WTC11 (cell line): ENCODE data around the gene SLC19A1. TPM values are rescaled to one million over a fixed set of nuclear protein-coding genes. Genes with fewer than 3 reads are reported as not detected.
"Not testable (repeated sequence)": the region's sequence is repeated elsewhere in the genome, so short reads cannot be mapped to it uniquely, and the experiment has no call there.

Source experiments
- ATAC-seq: fragments of 200-7000 bp; cut with Tn5 transposase; 2 replicates; pipeline ENCODE4 v1.10.0; 2021; ENCODE audit warnings: mild to moderate bottlenecking, moderate library complexity
- CTCF ChIA-PET: fragments of 300-600 bp; sonication (Branson Sonifier 250); formaldehyde crosslinking; loops from one replicate; lab custom pipeline; 2021; ENCODE audit warnings: antibody characterized with exemption; lab: Charles Lee
- POLR2A ChIA-PET: fragments of 350-600 bp; sonication (Branson Sonifier 250); formaldehyde crosslinking; loops from one replicate; lab custom pipeline; 2021; ENCODE audit warnings: antibody characterized with exemption; lab: Charles Lee
- DNase-seq: peaks from one replicate; pipeline ENCODE4 v3.0.0; 2021; ENCODE audit warnings: low spot score
- H3K27ac Mint-ChIP-seq: 2 replicates; pipeline ENCODE4 v1.8.0; 2021; ENCODE audit warnings: mixed read lengths
- H3K27me3 Mint-ChIP-seq: 2 replicates; pipeline ENCODE4 v1.8.0; 2021; ENCODE audit warnings: low read depth, mild to moderate bottlenecking, moderate library complexity, mixed read lengths
- H3K36me3 Mint-ChIP-seq: 2 replicates; pipeline ENCODE4 v1.8.0; 2021; ENCODE audit warnings: mixed read lengths
- H3K4me1 Mint-ChIP-seq: 2 replicates; pipeline ENCODE4 v1.8.0; 2022; ENCODE audit warnings: mixed read lengths
- H3K4me3 Mint-ChIP-seq: 2 replicates; pipeline ENCODE4 v1.8.0; 2021; ENCODE audit warnings: mild to moderate bottlenecking, moderate library complexity, mixed read lengths
- H3K9me3 Mint-ChIP-seq: 2 replicates; pipeline ENCODE4 v1.8.0; 2021; ENCODE audit warnings: mixed read lengths
- ATF1 ChIP-seq: sonication (generic); formaldehyde crosslinking; IDR thresholded peaks from 2 replicates; pipeline ENCODE4 v1.8.1; 2023; ENCODE audit warnings: mild to moderate bottlenecking, moderate library complexity, missing genetic modification reagents
- ELF4 ChIP-seq: sonication (generic); formaldehyde crosslinking; IDR thresholded peaks from 2 replicates; pipeline ENCODE4 v1.8.1; 2022; ENCODE audit warnings: low read depth, mild to moderate bottlenecking, moderate library complexity, missing genetic modification reagents
- ETV6 ChIP-seq: sonication (generic); formaldehyde crosslinking; IDR thresholded peaks from 2 replicates; pipeline ENCODE4 v1.8.1; 2022; ENCODE audit warnings: mild to moderate bottlenecking, missing genetic modification reagents
- GABPB1 ChIP-seq: sonication (generic); formaldehyde crosslinking; IDR thresholded peaks from 2 replicates; pipeline ENCODE4 v1.8.1; 2023; ENCODE audit warnings: mild to moderate bottlenecking, missing genetic modification reagents
- HMGA2 ChIP-seq: fragments of 250-450 bp; sonication (Bioruptor Pico); IDR thresholded peaks from 2 replicates; pipeline ENCODE4 v1.4.0; 2021; ENCODE audit warnings: mild to moderate bottlenecking, moderate library complexity
- NFYB ChIP-seq: sonication (generic); formaldehyde crosslinking; conservative IDR thresholded peaks from 2 replicates; pipeline ENCODE4 v1.8.0; 2022; ENCODE audit warnings: low read depth, missing genetic modification reagents
- NR1H2 ChIP-seq: sonication (generic); formaldehyde crosslinking; IDR thresholded peaks from 2 replicates; pipeline ENCODE4 v1.9.0; 2021; ENCODE audit warnings: mild to moderate bottlenecking, moderate library complexity, missing genetic modification reagents
- NR3C1 ChIP-seq: sonication (generic); formaldehyde crosslinking; conservative IDR thresholded peaks from 2 replicates; pipeline ENCODE4 v1.8.1; 2023; ENCODE audit warnings: low read depth, mild to moderate bottlenecking, missing genetic modification reagents
- PRDM15 ChIP-seq: sonication (generic); formaldehyde crosslinking; IDR thresholded peaks from 2 replicates; pipeline ENCODE4 v1.8.0; 2022; ENCODE audit warnings: missing genetic modification reagents
- RELA ChIP-seq: sonication (generic); formaldehyde crosslinking; IDR thresholded peaks from 2 replicates; pipeline ENCODE4 v1.8.1; 2022; ENCODE audit warnings: missing genetic modification reagents, mild to moderate bottlenecking, borderline replicate concordance
- RORB ChIP-seq: fragments of 250-450 bp; sonication (Bioruptor Pico); IDR thresholded peaks from 2 replicates; pipeline ENCODE4 v1.9.0; 2021; ENCODE audit warnings: mild to moderate bottlenecking
- TEAD1 ChIP-seq: sonication (generic); formaldehyde crosslinking; IDR thresholded peaks from 2 replicates; pipeline ENCODE4 v1.8.0; 2022; ENCODE audit warnings: mild to moderate bottlenecking, missing genetic modification reagents
- ZNF138 ChIP-seq: sonication (generic); formaldehyde crosslinking; conservative IDR thresholded peaks from 2 replicates; pipeline ENCODE4 v1.8.1; 2022; ENCODE audit warnings: mild to moderate bottlenecking, moderate library complexity, missing genetic modification reagents
- ZNF263 ChIP-seq: sonication (generic); formaldehyde crosslinking; IDR thresholded peaks from 2 replicates; pipeline ENCODE4 v1.8.1; 2022; ENCODE audit warnings: low read depth, mild to moderate bottlenecking, moderate library complexity, missing genetic modification reagents
- ZNF396 ChIP-seq: fragments of 250-450 bp; sonication (Bioruptor Pico); IDR thresholded peaks from 2 replicates; pipeline ENCODE4 v1.8.0; 2021; ENCODE audit warnings: mild to moderate bottlenecking, moderate library complexity, borderline replicate concordance
- ZNF425 ChIP-seq: fragments of 250-450 bp; sonication (Bioruptor Pico); conservative IDR thresholded peaks from 2 replicates; pipeline ENCODE4 v1.9.0; 2021; ENCODE audit warnings: mild to moderate bottlenecking
- ZNF532 ChIP-seq: fragments of 250-450 bp; sonication (Bioruptor Pico); IDR thresholded peaks from 2 replicates; pipeline ENCODE4 v1.9.0; 2021; ENCODE audit warnings: mild to moderate bottlenecking, borderline replicate concordance
- ZNF671 ChIP-seq: fragments of 250-450 bp; sonication (Bioruptor Pico); IDR thresholded peaks from 2 replicates; pipeline ENCODE4 v1.8.0; 2021; ENCODE audit warnings: mild to moderate bottlenecking
- total RNA-seq: library from RNA; stranded (reverse); gene quantifications from 3 replicates; pipeline ENCODE4 v1.2.3, GENCODE V29; 2021
- TF ChIP-seq, protein P1 (sequence below): sonication (generic); formaldehyde crosslinking; conservative IDR thresholded peaks from 2 replicates; pipeline ENCODE4 v1.8.1; 2022; ENCODE audit warnings: mild to moderate bottlenecking, missing genetic modification reagents

The SLC19A1 gene
- total RNA-seq, 1 experiment from 2014 or later: 29.8 TPM

DNA sequence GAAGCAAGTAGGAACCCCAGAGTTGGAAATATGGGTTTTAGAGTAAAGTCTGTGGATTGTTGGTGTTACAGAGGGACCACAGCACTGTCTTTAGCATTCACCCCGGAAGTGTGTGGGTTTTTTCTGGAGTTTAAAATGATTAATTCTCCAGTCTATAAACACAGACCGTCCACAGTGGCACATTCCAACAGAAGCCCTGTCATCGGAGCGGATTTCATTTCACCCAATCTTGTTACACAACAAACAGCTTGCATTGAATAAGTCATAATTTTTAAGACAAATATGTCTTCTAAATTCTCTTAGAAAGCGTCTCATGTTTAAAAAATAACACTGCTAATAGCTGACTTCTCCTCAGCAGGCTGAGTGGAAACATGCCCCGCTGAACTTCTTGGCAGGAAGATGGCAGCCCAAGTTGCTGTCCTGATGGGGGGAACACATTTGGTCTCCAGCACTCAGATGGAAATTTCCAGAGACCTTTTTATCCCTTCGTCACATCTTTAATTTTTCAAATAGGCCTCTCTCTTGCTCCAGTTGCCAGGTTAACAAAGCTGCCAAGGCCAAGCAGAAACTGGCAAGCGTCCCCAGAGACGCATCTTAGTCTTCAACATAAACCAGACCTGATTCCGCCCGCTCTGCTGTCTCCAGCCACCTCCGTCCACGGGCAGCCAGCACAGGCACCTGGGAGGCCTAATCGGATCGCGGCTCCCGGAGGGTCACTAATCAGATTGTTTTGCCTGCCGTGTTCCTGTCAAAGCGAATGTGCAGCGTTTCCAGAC lies 28.8 kb upstream of the SLC19A1 start:
- ATAC-seq (no peak), DNase-seq (no peak)
- H3K4me1 Mint-ChIP-seq: no peaks in the 10 kb centered on the region
- POLR2A ChIA-PET: interaction anchor here (0.6 kb wide), 1 partner anchor 846 kb away, joined by 6 read pairs; no protein-coding TSS in a partner anchor
- CTCF ChIA-PET: no interaction called here
- TF ChIP-seq RORB (CRISPR knock-in tag) (no peak), ATF1 (CRISPR knock-in tag) (no peak), NFYB (CRISPR knock-in tag) (no peak), ZNF396 (CRISPR knock-in tag) (no peak), ETV6 (CRISPR knock-in tag) (no peak), NR1H2 (no peak), HMGA2 (no peak), ZNF138 (CRISPR knock-in tag) (no peak)
- no peak overlapping the region for H3K4me3 Mint-ChIP-seq
- no peak overlapping the region for H3K27ac Mint-ChIP-seq
- peaks cover 6% of the 10 kb centered on the region; the same call in 1 of the 2 replicates for H3K27me3 Mint-ChIP-seq
- H3K36me3 Mint-ChIP-seq: no peaks in the 10 kb centered on the region
- H3K9me3 Mint-ChIP-seq: no peaks in the 10 kb centered on the region

DNA sequence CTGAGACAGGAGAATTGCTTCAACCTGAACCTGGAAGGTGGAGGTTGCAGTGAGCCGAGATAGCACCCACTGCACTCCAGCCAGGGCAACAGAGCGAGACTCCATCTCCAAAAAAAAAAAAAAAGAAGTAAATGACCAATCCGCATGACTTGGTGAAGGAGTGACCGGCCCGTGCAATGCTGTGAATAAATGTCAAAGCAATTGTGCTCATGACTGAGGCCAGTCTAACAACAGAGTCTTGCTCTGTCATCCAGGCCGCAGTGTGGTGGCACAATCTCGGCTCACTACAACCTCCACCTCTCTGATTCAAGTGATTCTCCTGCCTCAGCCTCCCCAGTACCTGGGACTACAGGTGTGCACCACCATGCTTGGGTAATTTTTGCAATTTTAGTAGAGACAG lies 27.8 kb upstream of the SLC19A1 start:
- Mint-ChIP-seq H3K36me3 (no peaks in the 10 kb centered on the region), H3K27ac (no peak overlapping the region), H3K27me3 (peaks cover 6% of the 10 kb centered on the region; the same call in 1 of the 2 replicates), H3K9me3 (no peaks in the 10 kb centered on the region), H3K4me1 (no peaks in the 10 kb centered on the region), H3K4me3 (no peak overlapping the region)
- CTCF ChIA-PET: no interaction called here
- TF ChIP-seq ZNF671: no peak
- TF ChIP-seq TEAD1 (CRISPR knock-in tag): no peak
- TF ChIP-seq RELA (CRISPR knock-in tag): no peak
- TF ChIP-seq ZNF425: no peak
- TF ChIP-seq, protein P1, sequence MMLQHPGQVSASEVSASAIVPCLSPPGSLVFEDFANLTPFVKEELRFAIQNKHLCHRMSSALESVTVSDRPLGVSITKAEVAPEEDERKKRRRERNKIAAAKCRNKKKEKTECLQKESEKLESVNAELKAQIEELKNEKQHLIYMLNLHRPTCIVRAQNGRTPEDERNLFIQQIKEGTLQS (CRISPR knock-in tag): no peak
- TF ChIP-seq PRDM15: no peak
- no peak for DNase-seq
- ATAC-seq: no peak
- POLR2A ChIA-PET: no interaction called here

DNA sequence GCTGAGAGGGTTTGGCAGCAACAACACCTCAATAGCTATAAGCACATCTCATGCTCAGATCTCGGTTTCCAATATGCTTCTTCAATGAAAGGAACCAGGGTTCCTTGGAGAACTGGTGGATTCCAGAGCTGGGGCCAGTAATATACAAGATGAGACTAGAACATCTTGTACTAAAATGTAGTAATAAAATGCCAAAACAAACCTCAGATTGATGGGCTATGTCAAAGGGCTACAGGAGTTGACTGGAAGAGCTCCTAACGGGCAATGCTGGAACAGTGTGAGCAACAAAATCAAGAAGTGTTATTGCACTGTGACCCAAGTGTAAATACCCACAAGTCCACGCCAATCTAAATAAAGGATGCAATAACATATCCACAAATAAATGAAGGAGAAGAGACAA lies 26.1 kb upstream of the SLC19A1 start:
- Mint-ChIP-seq H3K27me3 (peaks cover 10% of the 10 kb centered on the region), H3K27ac (no peak overlapping the region), H3K9me3 (peaks cover 3% of the 10 kb centered on the region; the same call in 1 of the 2 replicates), H3K36me3 (no peaks in the 10 kb centered on the region), H3K4me3 (no peak overlapping the region), H3K4me1 (no peaks in the 10 kb centered on the region)
- POLR2A ChIA-PET: no interaction called here
- DNase-seq (no peak), ATAC-seq (no peak)
- CTCF ChIA-PET: interaction anchor here (1.3 kb wide), 1 partner anchor 13 kb away, joined by 3 read pairs; no protein-coding TSS in a partner anchor
- TF ChIP-seq GABPB1 (CRISPR knock-in tag) (no peak), ZNF263 (CRISPR knock-in tag) (no peak), ZNF532 (CRISPR knock-in tag) (no peak), ELF4 (CRISPR knock-in tag) (no peak), NR3C1 (no peak)

DNA sequence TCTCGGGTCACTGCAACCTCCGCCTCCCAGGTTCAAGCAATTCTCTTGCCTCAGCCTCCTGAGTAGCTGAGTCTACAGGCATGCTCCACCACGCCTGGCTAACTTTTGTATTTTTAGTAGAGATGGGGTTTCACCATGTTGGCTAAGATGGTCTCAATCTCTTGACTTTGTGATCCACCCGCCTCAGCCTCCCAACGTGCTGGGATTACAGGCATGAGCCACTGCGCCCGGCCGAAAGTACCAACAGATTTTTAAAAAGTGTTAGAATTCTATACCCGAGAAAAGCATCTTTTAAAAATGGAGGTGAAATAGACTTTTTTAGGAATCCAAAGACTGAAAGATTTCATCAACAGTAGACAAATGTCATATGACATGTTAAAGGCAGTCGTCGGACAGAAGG lies 21.9 kb upstream of the SLC19A1 start:
- POLR2A ChIA-PET, CTCF ChIA-PET, H3K36me3 Mint-ChIP-seq, H3K9me3 Mint-ChIP-seq, H3K27ac Mint-ChIP-seq, DNase-seq, ATAC-seq, H3K4me3 Mint-ChIP-seq: not testable (repeated sequence)
- Mint-ChIP-seq H3K27me3 (peaks cover 20% of the 10 kb centered on the region), H3K4me1 (peaks cover 14% of the 10 kb centered on the region)
